ENCODE results near the gene CFLAR. TPM values are rescaled to one million over a fixed set of nuclear protein-coding genes. Genes with fewer than 3 reads are reported as not detected.

Gene CFLAR
- polyA plus RNA-seq, 1 experiment = 28.8 TPM

DNA sequence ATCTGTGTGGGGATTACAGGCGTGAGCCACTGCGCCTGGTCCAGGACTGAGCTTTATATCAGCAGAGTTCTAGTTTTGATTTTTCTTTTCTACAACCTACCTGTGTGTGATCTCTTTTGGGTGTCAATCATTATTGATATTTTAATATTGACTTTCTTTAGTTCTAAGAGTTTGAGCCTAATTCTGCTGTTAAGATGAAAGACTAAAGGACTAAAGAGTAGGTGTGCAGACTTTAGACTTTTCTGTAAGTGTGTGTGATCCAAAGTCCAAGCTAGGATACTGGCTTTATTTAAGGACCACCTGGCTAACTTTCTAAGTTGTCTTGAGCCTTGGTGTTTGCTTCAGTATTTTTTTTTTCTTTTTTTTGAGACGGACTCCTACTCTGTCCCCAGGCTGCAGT lies 79.4 kb downstream of the CFLAR start:
- TF ChIP-seq, protein P1, sequence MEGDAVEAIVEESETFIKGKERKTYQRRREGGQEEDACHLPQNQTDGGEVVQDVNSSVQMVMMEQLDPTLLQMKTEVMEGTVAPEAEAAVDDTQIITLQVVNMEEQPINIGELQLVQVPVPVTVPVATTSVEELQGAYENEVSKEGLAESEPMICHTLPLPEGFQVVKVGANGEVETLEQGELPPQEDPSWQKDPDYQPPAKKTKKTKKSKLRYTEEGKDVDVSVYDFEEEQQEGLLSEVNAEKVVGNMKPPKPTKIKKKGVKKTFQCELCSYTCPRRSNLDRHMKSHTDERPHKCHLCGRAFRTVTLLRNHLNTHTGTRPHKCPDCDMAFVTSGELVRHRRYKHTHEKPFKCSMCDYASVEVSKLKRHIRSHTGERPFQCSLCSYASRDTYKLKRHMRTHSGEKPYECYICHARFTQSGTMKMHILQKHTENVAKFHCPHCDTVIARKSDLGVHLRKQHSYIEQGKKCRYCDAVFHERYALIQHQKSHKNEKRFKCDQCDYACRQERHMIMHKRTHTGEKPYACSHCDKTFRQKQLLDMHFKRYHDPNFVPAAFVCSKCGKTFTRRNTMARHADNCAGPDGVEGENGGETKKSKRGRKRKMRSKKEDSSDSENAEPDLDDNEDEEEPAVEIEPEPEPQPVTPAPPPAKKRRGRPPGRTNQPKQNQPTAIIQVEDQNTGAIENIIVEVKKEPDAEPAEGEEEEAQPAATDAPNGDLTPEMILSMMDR (IDR thresholded peaks at IDR 0.05; ENCODE audit: insufficient read depth, low read depth, low read length) = no peak
- no peaks in the 10 kb centered on the region for H3K36me3 ChIP-seq (ENCODE audit: control insufficient read depth, insufficient read depth, low read length)
- ChIA-PET POLR2A (no interaction called here), CTCF (interaction anchor here (0.8 to 2.0 kb wide), 3 partner anchors 8 to 37 kb away, joined by 3 to 7 read pairs (median 4); no protein-coding TSS in a partner anchor)
- DNase-seq (ENCODE audit: low read depth) = no peak
- H3K4me3 ChIP-seq (ENCODE audit: low read depth, low read length) = no peak overlapping the region
- H3K27me3 ChIP-seq (ENCODE audit: control insufficient read depth, insufficient read depth, low read length) = no peaks in the 10 kb centered on the region

DNA sequence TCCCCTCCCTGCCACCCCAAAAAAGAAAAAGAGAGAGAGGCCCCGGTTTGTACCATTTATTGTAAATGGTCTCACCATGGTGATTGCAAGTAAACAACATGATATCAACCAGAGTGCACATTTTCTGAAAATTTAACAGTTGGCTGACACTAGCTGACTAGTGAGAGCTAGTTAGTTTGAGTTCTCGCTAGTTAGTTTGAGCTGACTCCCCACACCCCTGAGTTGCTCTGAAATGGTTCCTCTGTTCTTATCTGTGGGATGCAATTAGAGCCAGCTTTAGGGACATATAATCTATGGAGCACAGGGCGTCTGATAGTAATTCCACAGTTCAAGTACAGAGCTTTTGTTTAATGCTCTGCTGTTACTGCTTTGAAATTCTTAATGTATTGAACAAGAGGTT lies 80.0 kb downstream of the CFLAR start:
- Histone ChIP-seq H3K27me3 (ENCODE audit: control insufficient read depth, insufficient read depth, low read length) (no peaks in the 10 kb centered on the region), H3K36me3 (ENCODE audit: control insufficient read depth, insufficient read depth, low read length) (no peaks in the 10 kb centered on the region), H3K4me3 (ENCODE audit: low read depth, low read length) (no peak overlapping the region)
- TF ChIP-seq, protein P1 (IDR thresholded peaks at IDR 0.05; ENCODE audit: insufficient read depth, low read depth, low read length) = no peak
- DNase-seq (ENCODE audit: low read depth) = no peak
- POLR2A ChIA-PET = no interaction called here
- CTCF ChIA-PET = interaction anchor here (0.8 to 2.0 kb wide), 2 partner anchors 9 to 36 kb away, joined by 3 to 7 read pairs; no protein-coding TSS in a partner anchor

DNA sequence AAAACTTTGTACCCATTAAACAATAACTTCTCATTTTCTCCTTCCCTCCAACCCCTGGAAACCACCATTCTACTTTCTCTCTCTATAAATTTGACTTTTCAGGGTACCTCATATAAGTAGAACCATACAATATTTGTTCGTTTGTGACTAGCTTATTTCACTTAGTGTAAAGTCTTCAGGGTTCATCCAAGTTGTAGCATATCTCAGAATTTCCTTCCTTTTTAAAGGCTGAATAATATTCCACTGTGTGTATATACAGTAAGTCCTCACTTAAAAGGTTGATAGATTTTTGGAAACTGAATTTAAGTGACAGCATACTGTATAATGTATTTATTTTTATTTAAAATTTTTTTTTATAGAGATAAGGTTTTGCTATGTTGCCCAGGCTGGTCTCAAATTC lies 80.8 kb downstream of the CFLAR start:
- POLR2A ChIA-PET = no interaction called here
- CTCF ChIA-PET = interaction anchor here (2.0 kb wide), 1 partner anchor 35 kb away, joined by 7 read pairs; no protein-coding TSS in a partner anchor
- H3K4me3 ChIP-seq (ENCODE audit: low read depth, low read length) = no peak overlapping the region

DNA sequence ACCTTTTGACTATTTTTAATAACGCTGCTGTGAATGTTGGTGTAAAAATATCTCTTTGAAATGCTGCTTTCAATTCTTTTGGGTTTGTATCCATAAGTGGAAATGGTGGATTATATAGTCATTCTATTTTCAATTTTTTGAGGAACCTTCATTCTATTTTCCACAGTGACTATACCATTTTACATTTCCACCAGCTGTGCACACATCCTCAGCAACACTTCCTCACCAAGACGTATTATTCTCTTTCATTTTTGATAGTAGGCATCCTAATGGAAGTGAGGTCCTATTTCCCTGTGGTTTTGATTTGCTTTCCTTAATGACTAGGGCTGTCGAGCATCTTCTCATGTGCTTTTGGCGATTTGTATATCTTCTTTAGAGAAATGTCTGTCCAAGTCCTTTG lies 81.8 kb downstream of the CFLAR start:
- Histone ChIP-seq H3K36me3 (ENCODE audit: control insufficient read depth, insufficient read depth, low read length) (no peaks in the 10 kb centered on the region), H3K4me3 (ENCODE audit: low read depth, low read length) (no peak overlapping the region), H3K27me3 (ENCODE audit: control insufficient read depth, insufficient read depth, low read length) (no peaks in the 10 kb centered on the region)
- no peak for DNase-seq (ENCODE audit: low read depth)
- TF ChIP-seq, protein P1 (IDR thresholded peaks at IDR 0.05; ENCODE audit: insufficient read depth, low read depth, low read length) = no peak
- ChIA-PET POLR2A (no interaction called here), CTCF (no interaction called here)

More for the DNA sequence above, 80.8 kb downstream of the CFLAR start:
- no peaks in the 10 kb centered on the region for H3K36me3 ChIP-seq (ENCODE audit: control insufficient read depth, insufficient read depth, low read length)
- H3K27me3 ChIP-seq (ENCODE audit: control insufficient read depth, insufficient read depth, low read length) = no peaks in the 10 kb centered on the region
- TF ChIP-seq, protein P1 (IDR thresholded peaks at IDR 0.05; ENCODE audit: insufficient read depth, low read depth, low read length) = no peak
- DNase-seq (ENCODE audit: low read depth) = no peak

DNA sequence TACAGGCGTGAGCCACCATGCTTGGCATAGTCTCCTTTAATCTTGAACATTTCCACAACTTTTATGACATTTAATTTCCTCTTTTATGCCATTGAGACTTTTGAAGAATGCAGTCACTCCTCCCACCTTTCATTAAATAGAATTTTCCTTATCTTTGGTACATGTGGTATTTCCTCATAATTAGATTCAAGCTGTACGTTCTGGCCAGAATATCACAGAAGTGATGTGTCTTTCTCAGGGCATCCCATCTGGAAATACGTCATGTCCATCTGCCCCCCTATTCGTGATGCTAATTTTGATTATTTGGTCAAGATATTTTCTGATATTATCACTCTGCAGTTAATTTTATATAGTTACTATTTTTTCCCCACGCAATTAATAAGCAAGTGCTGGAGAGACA lies 83.9 kb downstream of the CFLAR start:
- H3K27me3 ChIP-seq (ENCODE audit: control insufficient read depth, insufficient read depth, low read length) = no peaks in the 10 kb centered on the region
- ChIA-PET POLR2A (no interaction called here), CTCF (interaction anchor here (1.1 kb wide), 1 partner anchor 8 kb away, joined by 3 read pairs; no protein-coding TSS in a partner anchor)
- no peak for DNase-seq (ENCODE audit: low read depth)
- H3K36me3 ChIP-seq (ENCODE audit: control insufficient read depth, insufficient read depth, low read length) = no peaks in the 10 kb centered on the region
- H3K4me3 ChIP-seq (ENCODE audit: low read depth, low read length) = no peak overlapping the region
- TF ChIP-seq, protein P1 (IDR thresholded peaks at IDR 0.05; ENCODE audit: insufficient read depth, low read depth, low read length) = no peak

Data from BJ (cell line).